Fibroblast of lung (primary cell): ENCODE results near the gene ERBB2. TPM values are rescaled to one million over a fixed set of nuclear protein-coding genes. Genes with fewer than 3 reads are reported as not detected.

Experiments
- DNase-seq, 2 donors: peaks; one replicate each; pipeline versions ENCODE4 v3.0.0 to v3.0.0-alpha.2; 2010; ENCODE audit warnings: low read depth in 2 of 2
- H2AFZ ChIP-seq: 2 replicates; pipeline ENCODE4 v1.5.1; 2012; ENCODE audit warnings: low read length, control low read depth, inconsistent platforms
- H3K27ac ChIP-seq: 2 replicates; pipeline ENCODE4 v1.5.1; 2011; ENCODE audit warnings: low read length, control low read depth; ENCODE audit not compliant: insufficient read depth
- H3K27me3 ChIP-seq: 2 replicates; pipeline ENCODE4 v1.5.1; 2011; ENCODE audit warnings: mild to moderate bottlenecking, low read length; ENCODE audit not compliant: control insufficient read depth, insufficient read depth
- H3K36me3 ChIP-seq: 2 replicates; pipeline ENCODE4 v1.5.1; 2011; ENCODE audit warnings: low read length; ENCODE audit not compliant: control insufficient read depth, insufficient read depth
- H3K4me1 ChIP-seq: 2 replicates; pipeline ENCODE4 v1.5.1; 2011; ENCODE audit warnings: low read length; ENCODE audit not compliant: control insufficient read depth, insufficient read depth; ENCODE audit errors: extremely low read depth
- H3K4me2 ChIP-seq: 2 replicates; pipeline ENCODE4 v1.5.1; 2011; ENCODE audit warnings: low read length, control low read depth; ENCODE audit not compliant: insufficient read depth; ENCODE audit errors: extremely low read depth
- H3K4me3 ChIP-seq, 4 experiments: fragments of 200-600 bp in 1 of 4; sonication (generic) in 1 of 4; replicated peaks in 1 of 4; 2 replicates each; pipeline ENCODE4 v1.5.1; 2011 to 2016; ENCODE audit warnings: low read length in 4 of 4, low read depth in 3 of 4, mild to moderate bottlenecking in 3 of 4, control low read depth in 2 of 4, inconsistent platforms in 1 of 4, mixed read lengths in 1 of 4; ENCODE audit not compliant: insufficient read depth in 1 of 4; ENCODE audit errors: control extremely low read depth in 1 of 4
- H3K79me2 ChIP-seq: 2 replicates; pipeline ENCODE4 v1.5.1; 2012; ENCODE audit warnings: mild to moderate bottlenecking, low read length, inconsistent platforms; ENCODE audit not compliant: control insufficient read depth, insufficient read depth
- H3K9ac ChIP-seq: 2 replicates; pipeline ENCODE4 v1.5.1; 2011; ENCODE audit warnings: mild to moderate bottlenecking, low read length, control low read depth; ENCODE audit not compliant: insufficient read depth
- H3K9me3 ChIP-seq: 2 replicates; pipeline ENCODE4 v1.5.1; 2012; ENCODE audit warnings: low read depth, low read length; ENCODE audit not compliant: control insufficient read depth, insufficient read depth
- H4K20me1 ChIP-seq: 2 replicates; pipeline ENCODE4 v1.5.1; 2011; ENCODE audit warnings: low read length; ENCODE audit not compliant: control insufficient read depth, insufficient read depth; ENCODE audit errors: extremely low read depth
- EZH2 ChIP-seq: IDR thresholded peaks from 2 replicates; pipeline ENCODE4 v1.5.1; 2012; ENCODE audit warnings: low read length, control low read depth, mild to moderate bottlenecking; ENCODE audit errors: missing control alignments
- polyA plus RNA-seq, 2 donors: library from polyadenylated mRNA; depleted of rRNA in 1 of 2; stranded (reverse) in 1 of 2; unstranded in 1 of 2; fragments of >200 nt; gene quantifications; 2 replicates each; pipeline ENCODE4 v1.2.1, GENCODE V29; 2011 to 2012; ENCODE audit warnings: missing spikeins in 1 of 2
- total RNA-seq: library from RNA; depleted of rRNA; stranded (reverse); fragments of >200 nt; gene quantifications from 2 replicates; pipeline ENCODE4 v1.2.1, GENCODE V29; 2014
- TF ChIP-seq, protein P1 (sequence below), 2 donors: IDR thresholded peaks in 1 of 2; conservative IDR thresholded peaks in 1 of 2; 1 replicate in 1 of 2; 2 replicates in 1 of 2; pipeline ENCODE4 v1.5.1; 2011 to 2012; ENCODE audit warnings: low read length in 2 of 2, control low read depth in 1 of 2, inconsistent platforms in 1 of 2, low read depth in 1 of 2, mild to moderate bottlenecking in 1 of 2

Gene ERBB2
- total and polyA plus RNA-seq, 2 donors (not counting 1 experiment from before 2014, with no cell fraction given) = 24.7 to 33.9 TPM

DNA sequence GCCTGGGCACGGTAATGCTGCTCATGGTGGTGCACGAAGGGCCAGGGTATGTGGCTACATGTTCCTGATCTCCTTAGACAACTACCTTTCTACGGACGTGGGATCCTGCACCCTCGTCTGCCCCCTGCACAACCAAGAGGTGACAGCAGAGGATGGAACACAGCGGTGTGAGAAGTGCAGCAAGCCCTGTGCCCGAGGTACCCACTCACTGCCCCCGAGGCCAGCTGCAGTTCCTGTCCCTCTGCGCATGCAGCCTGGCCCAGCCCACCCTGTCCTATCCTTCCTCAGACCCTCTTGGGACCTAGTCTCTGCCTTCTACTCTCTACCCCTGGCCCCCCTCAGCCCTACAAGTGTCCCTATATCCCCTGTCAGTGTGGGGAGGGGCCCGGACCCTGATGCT is 12.0 kb downstream of the ERBB2 start:
- H3K27ac ChIP-seq = no peak overlapping the region
- no peaks in the 10 kb centered on the region for H3K27me3 ChIP-seq
- H3K79me2 ChIP-seq = no peaks in the 10 kb centered on the region
- no peaks in the 10 kb centered on the region for H3K9me3 ChIP-seq
- no peak overlapping the region for H3K4me3 ChIP-seq
- H2AFZ ChIP-seq = no peak overlapping the region
- no peak overlapping the region for H3K4me2 ChIP-seq
- no peak for DNase-seq
- H4K20me1 ChIP-seq = no peaks in the 10 kb centered on the region
- H3K36me3 ChIP-seq = peaks cover 25% of the 10 kb centered on the region
- no peak overlapping the region for H3K9ac ChIP-seq
- TF ChIP-seq, protein P1, sequence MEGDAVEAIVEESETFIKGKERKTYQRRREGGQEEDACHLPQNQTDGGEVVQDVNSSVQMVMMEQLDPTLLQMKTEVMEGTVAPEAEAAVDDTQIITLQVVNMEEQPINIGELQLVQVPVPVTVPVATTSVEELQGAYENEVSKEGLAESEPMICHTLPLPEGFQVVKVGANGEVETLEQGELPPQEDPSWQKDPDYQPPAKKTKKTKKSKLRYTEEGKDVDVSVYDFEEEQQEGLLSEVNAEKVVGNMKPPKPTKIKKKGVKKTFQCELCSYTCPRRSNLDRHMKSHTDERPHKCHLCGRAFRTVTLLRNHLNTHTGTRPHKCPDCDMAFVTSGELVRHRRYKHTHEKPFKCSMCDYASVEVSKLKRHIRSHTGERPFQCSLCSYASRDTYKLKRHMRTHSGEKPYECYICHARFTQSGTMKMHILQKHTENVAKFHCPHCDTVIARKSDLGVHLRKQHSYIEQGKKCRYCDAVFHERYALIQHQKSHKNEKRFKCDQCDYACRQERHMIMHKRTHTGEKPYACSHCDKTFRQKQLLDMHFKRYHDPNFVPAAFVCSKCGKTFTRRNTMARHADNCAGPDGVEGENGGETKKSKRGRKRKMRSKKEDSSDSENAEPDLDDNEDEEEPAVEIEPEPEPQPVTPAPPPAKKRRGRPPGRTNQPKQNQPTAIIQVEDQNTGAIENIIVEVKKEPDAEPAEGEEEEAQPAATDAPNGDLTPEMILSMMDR (conservative IDR thresholded peaks at IDR 0.05 in 1 of 2, IDR thresholded peaks at IDR 0.05 in 1 of 2; ENCODE audit: low read depth in 1 of 2, low read length in 2 of 2) = no peak
- TF ChIP-seq EZH2 = no peak
- no peaks in the 10 kb centered on the region for H3K4me1 ChIP-seq

DNA sequence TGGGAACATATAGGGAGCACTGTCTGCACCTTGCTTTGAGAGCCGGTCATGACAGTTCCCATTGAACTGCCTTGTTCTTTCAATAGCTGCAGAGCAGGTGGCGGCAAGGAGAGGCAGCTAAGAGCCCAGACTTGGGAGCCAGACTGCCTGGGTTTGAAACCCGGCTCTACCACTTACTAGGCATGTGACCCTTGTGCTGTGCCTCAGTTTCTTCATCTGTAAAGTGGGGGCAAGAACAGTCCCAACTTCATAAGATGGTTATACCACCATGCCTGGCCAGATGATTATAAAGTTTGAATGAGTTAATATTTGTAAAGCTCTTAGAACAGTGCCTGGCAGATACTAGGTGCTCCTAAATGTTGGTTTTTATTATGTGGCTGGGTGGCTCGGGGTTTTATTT is 14.4 kb downstream of the ERBB2 start:
- H3K4me2 ChIP-seq = no peak overlapping the region
- TF ChIP-seq, protein P1 (conservative IDR thresholded peaks at IDR 0.05 in 1 of 2, IDR thresholded peaks at IDR 0.05 in 1 of 2; ENCODE audit: low read depth in 1 of 2, low read length in 2 of 2) = no peak
- no peak for TF ChIP-seq EZH2
- H3K9me3 ChIP-seq = no peaks in the 10 kb centered on the region
- H3K27me3 ChIP-seq = no peaks in the 10 kb centered on the region
- H3K9ac ChIP-seq = no peak overlapping the region
- H3K36me3 ChIP-seq = peaks cover 17% of the 10 kb centered on the region
- H3K4me1 ChIP-seq = no peaks in the 10 kb centered on the region
- H3K27ac ChIP-seq = no peak overlapping the region
- H4K20me1 ChIP-seq = no peaks in the 10 kb centered on the region
- no peaks in the 10 kb centered on the region for H3K79me2 ChIP-seq
- no peak for DNase-seq
- H2AFZ ChIP-seq = no peak overlapping the region
- no peak overlapping the region for H3K4me3 ChIP-seq

DNA sequence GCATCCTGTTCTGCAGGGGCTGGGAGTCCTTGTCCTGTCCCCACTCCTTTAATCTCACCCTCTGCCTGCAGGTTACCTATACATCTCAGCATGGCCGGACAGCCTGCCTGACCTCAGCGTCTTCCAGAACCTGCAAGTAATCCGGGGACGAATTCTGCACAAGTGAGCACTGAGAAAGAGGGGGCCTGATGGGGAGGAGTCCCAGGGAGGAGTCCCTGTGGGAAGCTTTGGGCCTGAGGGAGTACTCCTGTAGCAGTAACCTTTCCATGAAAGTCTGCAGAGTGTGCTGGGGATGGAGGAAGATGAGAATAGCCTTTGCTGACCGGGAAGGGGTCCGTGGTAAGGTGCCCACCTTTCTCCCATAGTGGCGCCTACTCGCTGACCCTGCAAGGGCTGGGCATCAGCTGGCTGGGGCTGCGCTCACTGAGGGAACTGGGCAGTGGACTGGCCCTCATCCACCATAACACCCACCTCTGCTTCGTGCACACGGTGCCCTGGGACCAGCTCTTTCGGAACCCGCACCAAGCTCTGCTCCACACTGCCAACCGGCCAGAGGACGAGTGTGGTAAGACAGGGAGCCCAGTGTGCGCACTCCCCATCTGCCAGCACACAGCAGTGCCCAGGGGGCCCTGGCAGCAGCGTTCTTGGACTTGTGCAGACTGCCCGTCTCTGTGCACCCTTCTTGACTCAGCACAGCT is 15.7 kb downstream of the ERBB2 start:
- Histone ChIP-seq H3K27ac (no peak overlapping the region), H3K27me3 (no peaks in the 10 kb centered on the region), H3K4me1 (no peaks in the 10 kb centered on the region), H3K9me3 (no peaks in the 10 kb centered on the region), H3K4me2 (no peak overlapping the region), H4K20me1 (no peaks in the 10 kb centered on the region), H3K9ac (no peak overlapping the region), H3K36me3 (peaks cover 13% of the 10 kb centered on the region), H3K79me2 (no peaks in the 10 kb centered on the region), H3K4me3 (no peak overlapping the region), H2AFZ (no peak overlapping the region)
- DNase-seq = no peak
- TF ChIP-seq, protein P1 (conservative IDR thresholded peaks at IDR 0.05 in 1 of 2, IDR thresholded peaks at IDR 0.05 in 1 of 2; ENCODE audit: low read depth in 1 of 2, low read length in 2 of 2) = no peak
- no peak for TF ChIP-seq EZH2
